SKM-1 treated with dmso at 0.1 percent for 144 hours (cell line): Measurements from ENCODE around the gene DOK3.
"Not testable (repeated sequence)": the region's sequence is repeated elsewhere in the genome, so short reads cannot be mapped to it uniquely, and the experiment has no call there.

Experiments used
- DNase-seq: peaks from one replicate; lab custom pipeline; 2025; ENCODE audit not compliant: unreplicated experiment; lab: John Stamatoyannopoulos, UW

DOK3 gene

DNA sequence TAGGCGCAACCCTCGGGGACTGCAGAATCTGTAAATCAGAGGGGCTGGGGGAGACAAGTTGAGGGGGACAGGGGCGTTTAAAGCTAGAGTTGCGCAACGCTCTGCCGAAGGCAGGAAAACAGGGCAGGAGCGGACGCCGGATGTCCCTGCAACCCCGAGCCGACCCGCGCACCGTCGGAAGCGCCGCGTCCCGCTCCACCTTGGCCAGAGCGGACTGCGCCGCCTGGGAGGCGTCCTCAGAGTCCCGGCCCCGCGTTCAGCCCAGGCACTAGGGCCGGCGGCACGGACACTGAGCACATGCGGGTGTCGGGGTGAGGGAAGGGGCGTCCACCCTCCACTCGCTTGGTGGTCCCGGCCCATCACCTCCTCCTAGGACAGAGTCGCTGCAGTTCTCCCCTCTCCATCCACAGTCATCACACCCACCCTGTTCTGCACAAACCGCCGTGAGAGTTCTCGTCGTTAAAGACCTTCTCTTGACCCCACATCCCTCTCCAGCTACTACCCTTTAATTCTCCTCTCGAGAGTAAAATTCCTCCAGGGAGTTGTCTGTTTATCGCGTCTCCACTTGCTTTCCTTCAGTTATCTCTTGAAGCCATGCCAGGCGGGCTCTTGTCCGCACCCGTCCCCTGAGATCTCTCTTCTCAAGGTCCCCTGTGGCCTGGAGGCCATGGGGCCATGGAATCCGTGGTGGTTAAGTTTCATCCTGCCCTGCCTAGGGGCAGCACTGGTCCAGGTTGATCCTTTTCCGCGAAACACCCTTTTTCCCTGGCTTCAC is 11.4 kb downstream of the DOK3 start:
- no peak for DNase-seq

GRCh38 chr5:177497292-177498012 is 12.2 kb downstream of the DOK3 start, which contains the start of gene PDLIM7:
Gene PDLIM7, minus strand, starts transcription at chr5:177497604. Its CDS starts 1,092 bp downstream, at chr5:177496512.
- peak; percentile 98 for DNase-seq

- peak; percentile 40 for DNase-seq
Measured at GRCh38 chr5:177496727-177497291, 12.8 kb downstream of the DOK3 start.

DNA sequence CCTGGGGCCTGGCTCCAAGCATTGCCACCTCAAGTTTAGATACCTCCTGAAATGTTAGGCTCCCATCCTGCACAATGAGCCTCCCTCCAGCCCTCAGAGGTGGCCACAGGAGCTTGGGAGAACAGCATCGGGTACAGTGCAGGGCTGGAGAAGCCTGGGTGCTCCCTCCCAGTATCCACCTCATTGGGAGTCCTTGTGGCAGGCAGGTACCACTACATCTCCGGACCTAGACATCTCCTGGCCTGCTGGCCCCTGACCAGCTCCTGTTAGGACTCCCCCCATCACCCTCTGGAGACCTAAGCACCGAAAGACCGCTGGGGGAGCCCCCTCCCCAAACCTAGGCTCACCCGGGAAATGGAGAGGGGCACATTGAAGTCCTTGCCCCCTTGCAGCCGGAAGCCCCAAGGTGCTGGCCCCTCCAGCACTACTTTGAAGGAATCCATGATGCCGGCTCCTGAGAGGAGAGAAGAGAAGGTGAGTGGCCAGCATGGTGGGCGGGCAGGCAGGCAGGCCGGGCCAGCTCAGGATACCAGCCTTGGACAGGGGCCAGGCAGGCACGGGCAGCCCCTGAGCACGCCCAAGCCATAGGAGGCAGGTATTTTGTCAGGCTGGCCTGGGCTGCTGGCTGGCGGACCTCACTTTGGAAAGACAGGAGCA is 13.4 kb downstream of the DOK3 start:
- DNase-seq = no peak

GRCh38 chr5:177495243-177496060 is 14.2 kb downstream of the DOK3 start:
- DNase-seq = no peak

DNA sequence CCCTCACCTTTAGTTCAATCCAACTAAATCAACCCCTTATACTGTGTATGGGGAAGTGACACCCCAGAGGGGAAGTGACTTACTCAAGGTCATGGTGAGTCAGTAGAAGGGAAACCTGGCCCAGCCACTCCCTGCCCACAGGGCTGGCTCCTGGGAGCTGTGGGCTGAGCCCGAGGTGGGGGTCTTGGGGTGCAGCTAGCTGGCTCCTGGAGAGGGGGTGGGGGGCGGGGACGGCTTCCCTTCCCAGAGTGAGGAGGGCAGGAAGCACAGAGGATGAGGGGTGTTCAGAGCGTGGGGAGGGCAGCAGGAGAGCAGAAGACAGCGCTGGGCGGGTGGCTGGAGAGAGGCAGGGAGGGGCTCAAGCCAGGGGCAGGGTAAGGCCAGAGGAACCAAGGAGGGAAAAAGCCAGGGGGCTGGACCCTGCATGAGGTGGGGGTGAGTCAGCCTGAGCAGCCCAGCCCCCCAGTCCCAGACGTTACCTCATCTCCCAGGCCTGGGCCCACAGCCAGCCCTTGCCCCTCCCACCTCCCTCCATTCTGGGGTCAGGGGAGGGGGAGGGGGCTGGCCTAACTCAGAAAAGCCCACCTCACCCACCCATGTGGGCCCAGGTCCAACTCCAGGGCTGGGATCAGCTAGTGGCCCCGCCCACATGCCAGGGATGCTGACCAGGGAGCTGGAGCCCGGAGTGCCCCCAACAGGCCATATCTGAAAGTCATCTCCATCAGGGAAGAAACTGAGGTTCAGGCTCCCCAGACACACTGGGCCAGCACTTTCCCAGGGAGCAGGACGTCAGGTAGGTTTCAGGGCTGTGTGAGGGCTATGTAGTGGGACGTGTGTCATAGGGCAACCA is 15.1 kb downstream of the DOK3 start:
- DNase-seq = peak; percentile 86

- DNase-seq = no peak
Measured at GRCh38 chr5:177493795-177494345, 15.8 kb downstream of the DOK3 start.

DNA sequence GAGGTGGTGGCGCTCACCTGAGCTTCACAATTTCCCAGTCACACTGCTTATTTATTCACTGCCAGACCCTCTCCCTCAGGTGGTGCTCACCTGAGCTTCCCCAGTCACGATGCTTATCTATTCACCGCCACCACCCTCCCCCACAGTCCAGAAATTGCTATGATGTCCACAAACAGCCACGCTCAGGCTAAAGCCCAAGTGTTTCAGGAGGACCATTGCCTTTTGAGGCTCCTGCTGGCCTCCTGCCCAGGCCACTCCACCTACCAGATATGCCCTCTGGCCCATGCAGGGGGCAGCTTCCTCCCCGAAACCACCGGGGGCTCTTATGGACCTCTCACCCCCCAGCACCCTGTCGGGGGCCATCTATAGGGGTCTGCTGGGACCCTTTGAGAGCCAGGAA is 16.8 kb downstream of the DOK3 start:
- DNase-seq = no peak

- no peak for DNase-seq
Measured at GRCh38 chr5:177491983-177492746, 17.5 kb downstream of the DOK3 start.

GRCh38 chr5:177491429-177491945 is 18.1 kb downstream of the DOK3 start:
- DNase-seq = peak; percentile 41

- DNase-seq = no peak
Measured at GRCh38 chr5:177490992-177491391, 18.6 kb downstream of the DOK3 start.

DNA sequence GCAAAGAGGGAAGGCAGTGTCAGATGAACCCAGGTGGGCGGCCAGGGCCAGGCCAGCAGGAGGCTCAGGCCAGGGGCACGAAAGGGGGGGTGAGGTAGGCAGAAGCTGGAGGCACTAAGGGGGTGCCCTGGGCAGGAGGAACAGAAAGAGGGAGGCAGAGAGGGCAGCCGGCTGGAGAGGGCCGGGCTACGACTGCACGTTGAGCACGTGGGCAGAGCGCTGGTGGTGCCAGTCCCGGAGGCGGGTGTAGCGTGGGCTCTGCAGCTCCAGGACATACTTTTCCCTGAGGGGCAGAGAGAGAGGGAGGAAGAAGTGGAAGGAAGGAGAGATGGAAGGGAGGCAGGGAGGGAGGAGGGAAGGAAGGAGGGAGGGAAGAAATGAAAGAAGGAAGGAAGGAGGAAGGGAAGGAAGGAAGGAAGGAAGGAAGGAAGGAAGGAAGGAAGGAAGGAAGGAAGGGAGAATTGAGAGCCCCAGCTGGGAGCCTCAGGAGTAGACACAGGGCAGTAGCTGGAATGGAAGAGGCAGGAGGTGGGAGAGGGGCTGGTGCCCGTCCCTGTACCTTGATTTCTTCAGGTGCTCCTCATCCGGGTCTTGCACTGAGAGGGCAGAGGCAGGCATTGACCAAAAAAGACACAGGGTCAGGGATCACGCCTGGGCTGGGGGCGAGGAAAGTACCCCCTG is 19.2 kb downstream of the DOK3 start:
- DNase-seq = no peak

DNA sequence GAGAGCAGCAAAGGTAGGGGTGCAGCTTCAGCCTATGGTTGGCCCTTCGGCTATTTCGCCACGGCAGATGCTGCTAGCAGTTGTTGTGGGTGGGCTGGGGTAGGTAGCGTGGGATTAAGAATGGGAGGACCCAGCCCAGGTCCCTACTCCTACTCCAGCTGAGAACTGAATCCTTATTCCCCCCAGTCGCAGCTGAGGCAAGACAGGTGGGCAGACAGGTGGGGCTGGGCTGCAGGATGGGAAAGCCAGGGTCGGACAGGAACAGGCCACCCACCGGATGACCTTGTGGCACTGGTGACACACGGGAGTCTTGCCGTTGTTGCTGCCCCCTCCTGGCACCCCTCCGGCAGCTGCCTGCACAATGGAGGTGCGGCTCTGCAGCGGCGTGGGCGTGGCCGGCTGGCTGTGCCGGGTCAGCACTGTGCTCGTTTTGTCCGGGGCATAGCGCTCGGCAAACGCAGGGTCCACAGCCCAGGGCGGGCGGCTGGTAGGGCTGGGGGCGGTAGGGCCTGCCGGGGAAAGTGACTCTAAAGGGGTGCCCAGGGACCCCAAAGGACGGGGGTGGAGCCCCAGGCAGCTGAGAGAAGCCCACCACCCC is 20.4 kb downstream of the DOK3 start:
- no peak for DNase-seq

GRCh38 chr5:177487975-177488374 is 21.7 kb downstream of the DOK3 start:
- DNase-seq = no peak

DNA sequence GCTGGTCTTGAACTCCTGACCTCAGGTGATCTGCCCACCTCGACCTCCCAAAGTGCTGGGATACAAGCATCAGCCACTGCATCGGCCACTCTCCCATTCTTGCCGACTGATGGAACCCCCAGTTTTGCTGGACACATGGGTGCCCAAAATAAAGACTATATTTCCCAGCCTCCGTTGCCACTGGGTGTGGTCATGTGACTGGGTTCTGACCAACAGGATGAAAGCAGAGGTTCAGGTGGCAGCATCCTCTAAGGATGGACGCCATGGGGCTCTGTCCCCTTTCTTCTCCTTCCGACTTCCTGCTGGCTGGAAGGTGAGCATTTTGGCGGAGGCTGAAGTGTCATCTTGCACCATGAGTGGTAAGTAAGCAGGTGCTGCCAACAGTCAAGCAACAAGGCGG is 22.5 kb downstream of the DOK3 start:
- no peak for DNase-seq

DNA sequence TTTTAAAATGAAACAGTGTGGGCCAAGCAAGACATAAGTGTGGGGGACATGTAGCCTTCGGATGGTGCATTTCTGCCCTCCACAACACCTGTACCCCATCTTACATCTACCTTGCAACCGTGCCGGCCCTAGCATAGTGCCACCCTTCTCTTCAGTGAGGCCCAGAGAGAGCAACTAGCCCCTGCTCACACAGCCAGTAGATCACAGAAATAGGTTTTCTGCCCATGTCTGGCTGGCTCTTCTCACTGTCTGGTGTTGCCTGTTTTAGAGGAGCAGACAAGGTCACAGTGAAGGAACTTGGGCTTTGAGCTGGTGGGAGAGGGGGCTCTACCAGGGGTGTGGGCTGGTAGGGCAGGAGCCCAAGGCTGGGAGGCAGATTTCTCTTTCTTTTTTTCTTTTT is 23.4 kb downstream of the DOK3 start:
- no peak for DNase-seq

GRCh38 chr5:177485753-177486152 is 23.9 kb downstream of the DOK3 start:
- not testable (repeated sequence) for DNase-seq
